ACC112 (cell line): Measurements from ENCODE around the gene RPS27.
A peak's percentile ranks its signal among the peaks of the same experiment; 100 is the strongest.
"Not testable (repeated sequence)": the region's sequence is repeated elsewhere in the genome, so short reads cannot be mapped to it uniquely, and the experiment has no call there.

Source experiments
- H2AFZ ChIP-seq: fragments of 200-600 bp; sonication (generic); one replicate; pipeline ENCODE4 v1.6.0; 2017; ENCODE audit warnings: antibody characterized with exemption, low read length; ENCODE audit not compliant: unreplicated experiment
- H3K27ac ChIP-seq: fragments of 200-600 bp; sonication (generic); 2 replicates; pipeline ENCODE4 v1.5.1; 2014; ENCODE audit warnings: low read depth, mild to moderate bottlenecking, antibody characterized with exemption, low read length, moderate library complexity
- H3K27me3 ChIP-seq: fragments of 200-600 bp; sonication (generic); 2 replicates; pipeline ENCODE4 v1.6.1; 2014; ENCODE audit warnings: mild to moderate bottlenecking, antibody characterized with exemption, low read length, moderate library complexity, mixed read lengths; ENCODE audit not compliant: insufficient read depth
- H3K36me3 ChIP-seq: fragments of 200-600 bp; sonication (generic); 2 replicates; pipeline ENCODE4 v1.6.1; 2016; ENCODE audit warnings: mild to moderate bottlenecking, antibody characterized with exemption, low read length, moderate library complexity, mixed read lengths; ENCODE audit not compliant: insufficient read depth
- H3K4me1 ChIP-seq: fragments of 200-600 bp; sonication (generic); one replicate; pipeline ENCODE4 v1.6.1; 2016; ENCODE audit warnings: low read length, mixed read lengths; ENCODE audit not compliant: insufficient read depth, unreplicated experiment, control insufficient read depth
- H3K4me3 ChIP-seq: fragments of 200-600 bp; sonication (generic); 2 replicates; pipeline ENCODE4 v1.5.1; 2014; ENCODE audit warnings: mild to moderate bottlenecking, low read depth, low read length
- H3K79me2 ChIP-seq: fragments of 200-600 bp; sonication (generic); one replicate; pipeline ENCODE4 v1.6.0; 2016; ENCODE audit warnings: low read length; ENCODE audit not compliant: control insufficient read depth, unreplicated experiment, insufficient read depth

RPS27 gene

DNA sequence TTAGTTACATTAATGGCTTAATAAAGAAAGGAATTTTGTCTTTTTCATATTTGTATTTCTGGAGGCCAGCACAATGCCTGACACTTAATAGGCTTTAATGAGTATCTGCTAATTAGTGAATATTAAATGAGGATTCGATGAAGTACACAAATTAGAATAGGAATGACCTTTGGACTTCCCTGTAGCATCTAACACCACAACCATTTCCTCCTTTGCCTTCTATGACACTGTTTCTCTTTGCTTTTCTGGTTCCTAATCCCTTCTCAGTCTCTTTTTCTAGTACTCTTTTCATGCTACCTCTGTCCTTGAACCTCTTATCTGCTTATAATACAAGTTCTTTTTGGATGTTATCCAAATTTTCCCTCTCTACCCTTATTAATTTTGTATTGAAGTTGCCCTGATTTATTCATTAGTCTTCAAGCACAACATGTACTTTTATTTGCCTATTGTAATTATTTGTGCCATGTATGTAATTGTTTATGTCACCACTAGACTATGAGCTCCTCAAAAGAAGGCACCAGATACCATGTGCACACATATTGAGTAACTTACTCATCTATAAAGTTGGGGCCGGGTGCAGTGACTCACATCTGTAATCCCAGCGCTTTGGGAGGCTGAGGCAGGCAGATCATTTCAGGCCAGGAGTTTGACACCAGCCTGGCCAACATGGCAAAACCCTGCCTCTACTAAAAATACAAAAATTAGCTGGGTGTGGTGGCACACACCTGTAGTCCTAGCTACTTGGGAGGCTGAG lies 23.8 kb downstream of the RPS27 start:
- no peaks in the 10 kb centered on the region for H3K79me2 ChIP-seq
- peaks cover 6% of the 10 kb centered on the region for H3K4me1 ChIP-seq
- H3K4me3 ChIP-seq, result no peak overlapping the region
- peak overlapping the region; percentile 45 for H3K27ac ChIP-seq
- peak overlapping the region; percentile 8 for H2AFZ ChIP-seq
- no peaks in the 10 kb centered on the region for H3K27me3 ChIP-seq
- no peaks in the 10 kb centered on the region for H3K36me3 ChIP-seq

- no peaks in the 10 kb centered on the region for H3K36me3 ChIP-seq
- H3K4me3 ChIP-seq, result no peak overlapping the region
- H3K27ac ChIP-seq, result no peak overlapping the region
- no peak overlapping the region for H2AFZ ChIP-seq
- H3K27me3 ChIP-seq, result no peaks in the 10 kb centered on the region
- peaks cover 2% of the 10 kb centered on the region for H3K4me1 ChIP-seq
- H3K79me2 ChIP-seq, result no peaks in the 10 kb centered on the region
These were observed 28.7 kb downstream of the RPS27 start for GRCh38 chr1:154019269-154019668.

GRCh38 chr1:154019940-154020339 lies 29.4 kb downstream of the RPS27 start:
- no peaks in the 10 kb centered on the region for H3K79me2 ChIP-seq
- no peaks in the 10 kb centered on the region for H3K27me3 ChIP-seq
- H3K27ac ChIP-seq, result no peak overlapping the region
- no peak overlapping the region for H3K4me3 ChIP-seq
- H3K36me3 ChIP-seq, result no peaks in the 10 kb centered on the region
- no peak overlapping the region for H2AFZ ChIP-seq
- no peaks in the 10 kb centered on the region for H3K4me1 ChIP-seq

- H3K79me2 ChIP-seq, H3K27me3 ChIP-seq, H3K4me3 ChIP-seq, H3K27ac ChIP-seq, H3K4me1 ChIP-seq, H3K36me3 ChIP-seq, H2AFZ ChIP-seq: not testable (repeated sequence)
These were observed 43.1 kb downstream of the RPS27 start for GRCh38 chr1:154033697-154034096.
